Measurements from ENCODE around the gene MTA1. TPM values are rescaled to one million over a fixed set of nuclear protein-coding genes. Genes with fewer than 3 reads are reported as not detected.

Gene MTA1
- total and polyA plus RNA-seq, 11 donors, result 71.8 to 191 (median 109) TPM

- intact Hi-C loops (cut with DNase I), result no loop called here
- no peaks in the 10 kb centered on the region for H3K27me3 ChIP-seq
- H3K36me3 ChIP-seq, result peaks cover 0 to 14% (median 9%) of the 10 kb centered on the region in 9 donors
- peaks cover 0 to 24% (median 0%) of the 10 kb centered on the region in 12 donors for H3K9me3 ChIP-seq
- H3K27ac ChIP-seq, result peak overlapping the region in 6 of 12 donors; percentile 39 to 97 (median 92)
- peaks cover 0 to 29% (median 23%) of the 10 kb centered on the region in 12 donors for H3K4me1 ChIP-seq
- no peak for TF ChIP-seq CTCF (IDR thresholded peaks at IDR 0.05)
- TF ChIP-seq POLR2A (IDR thresholded peaks at IDR 0.05), result no peak
- DNase-seq (peak in 3 of 5 donors; percentile 23 to 48 (median 24)), ATAC-seq (no peak)
- WGBS, 4 donors, result 91 to 98% (median 93%) methylated on average over 7 to 9 of the region's 9 CpGs
- H3K4me3 ChIP-seq, result peak overlapping the region in 4 of 12 donors; percentile 74 to 92 (median 82)
These were observed 19.6 kb upstream of the MTA1 start for GRCh38 chr14:105400016-105400415.

GRCh38 chr14:105401699-105402098 is 17.9 kb upstream of the MTA1 start:
- intact Hi-C loops (cut with DNase I), result no loop called here
- ATAC-seq (no peak), DNase-seq (peak in 1 of 5 donors; percentile 24)
- H3K36me3 ChIP-seq, result peaks cover 0 to 13% (median 7%) of the 10 kb centered on the region in 9 donors
- H3K4me1 ChIP-seq, result peaks cover 0 to 28% (median 23%) of the 10 kb centered on the region in 12 donors
- H3K9me3 ChIP-seq, result peaks cover 0 to 30% (median 0%) of the 10 kb centered on the region in 12 donors
- H3K4me3 ChIP-seq, result no peak overlapping the region
- WGBS, 4 donors, result 97 to 98% (median 97%) methylated on average over 9 of the region's 9 CpGs
- no peak for TF ChIP-seq CTCF (IDR thresholded peaks at IDR 0.05)
- TF ChIP-seq POLR2A (IDR thresholded peaks at IDR 0.05), result no peak
- H3K27ac ChIP-seq, result no peak overlapping the region
- no peaks in the 10 kb centered on the region for H3K27me3 ChIP-seq

GRCh38 chr14:105408592-105408991 is 11.0 kb upstream of the MTA1 start:
- DNase-seq (peak in 1 of 5 donors; percentile 7), ATAC-seq (no peak)
- H3K27me3 ChIP-seq, result peaks cover 0 to 29% (median 0%) of the 10 kb centered on the region in 9 donors
- H3K27ac ChIP-seq, result no peak overlapping the region
- WGBS, 4 donors, result 81 to 87% (median 84%) methylated on average over 13 of the region's 13 CpGs
- H3K4me1 ChIP-seq, result peaks cover 0 to 15% (median 8%) of the 10 kb centered on the region in 12 donors
- TF ChIP-seq POLR2A (IDR thresholded peaks at IDR 0.05), result no peak
- no peak for TF ChIP-seq CTCF (IDR thresholded peaks at IDR 0.05)
- H3K4me3 ChIP-seq, result no peak overlapping the region
- intact Hi-C loops (cut with DNase I), result no loop called here
- H3K9me3 ChIP-seq, result peaks cover 0 to 11% (median 0%) of the 10 kb centered on the region in 12 donors
- no peaks in the 10 kb centered on the region for H3K36me3 ChIP-seq

- Histone ChIP-seq H3K4me3 (no peak overlapping the region), H3K27me3 (peaks cover 0 to 29% (median 0%) of the 10 kb centered on the region in 9 donors), H3K27ac (no peak overlapping the region), H3K36me3 (no peaks in the 10 kb centered on the region), H3K9me3 (peaks cover 0 to 6% (median 0%) of the 10 kb centered on the region in 12 donors), H3K4me1 (peaks cover 0 to 17% (median 9%) of the 10 kb centered on the region in 12 donors)
- intact Hi-C loops (cut with DNase I), result no loop called here
- DNase-seq, result peak in 1 of 5 donors; percentile 8
- ATAC-seq, result no peak
- 86 to 97% (median 92%) methylated on average over 3 of the region's 3 CpGs for WGBS, 4 donors
- TF ChIP-seq POLR2A (IDR thresholded peaks at IDR 0.05), result no peak
- TF ChIP-seq CTCF (IDR thresholded peaks at IDR 0.05), result no peak
These were observed 10.3 kb upstream of the MTA1 start for GRCh38 chr14:105409364-105409763.

All from heart left ventricle (tissue), 16 donors.